Endodermal cell (in vitro differentiated cells): ENCODE measurements around the gene ACAD11. TPM values are rescaled to one million over a fixed set of nuclear protein-coding genes. Genes with fewer than 3 reads are reported as not detected.

ENCODE experiments used
- DNase-seq: peaks from one replicate; pipeline ENCODE4 v3.0.0-alpha.2; 2017
- H3K27ac ChIP-seq: 2 replicates; pipeline ENCODE4 v1.5.1; 2013; ENCODE audit warnings: mild to moderate bottlenecking, low read depth, low read length, moderate library complexity
- H3K27me3 ChIP-seq: 2 replicates; pipeline ENCODE4 v1.6.1; 2013; ENCODE audit warnings: mild to moderate bottlenecking, low read length, moderate library complexity; ENCODE audit not compliant: insufficient read depth, control insufficient read depth, poor library complexity, severe bottlenecking
- H3K36me3 ChIP-seq: 2 replicates; pipeline ENCODE4 v1.7.0; 2013; ENCODE audit warnings: mild to moderate bottlenecking, low read length, moderate library complexity; ENCODE audit not compliant: control insufficient read depth, insufficient read depth
- H3K4me1 ChIP-seq: one replicate; pipeline ENCODE4 v1.7.0; 2013; ENCODE audit warnings: low read length; ENCODE audit not compliant: control insufficient read depth, insufficient read depth
- H3K4me3 ChIP-seq: 2 replicates; pipeline ENCODE4 v1.5.1; 2013; ENCODE audit warnings: mild to moderate bottlenecking, low read length, moderate library complexity
- H3K9ac ChIP-seq: 2 replicates; pipeline ENCODE4 v1.6.1; 2013; ENCODE audit warnings: mild to moderate bottlenecking, low read length, moderate library complexity; ENCODE audit not compliant: poor library complexity, severe bottlenecking; ENCODE audit errors: extremely low read depth
- H3K9me3 ChIP-seq: 2 replicates; pipeline ENCODE4 v1.6.1; 2013; ENCODE audit warnings: mild to moderate bottlenecking, low read length, moderate library complexity; ENCODE audit not compliant: control insufficient read depth
- H3K27ac Mint-ChIP-seq: 2 replicates; pipeline ENCODE4 v1.8.0; 2020; ENCODE audit warnings: mixed read lengths
- H3K27me3 Mint-ChIP-seq: 2 replicates; pipeline ENCODE4 v1.8.0; 2021; ENCODE audit warnings: mild to moderate bottlenecking, mixed read lengths; ENCODE audit not compliant: insufficient read depth
- H3K36me3 Mint-ChIP-seq: 2 replicates; pipeline ENCODE4 v1.8.0; 2020; ENCODE audit warnings: low read depth, mixed read lengths
- H3K4me1 Mint-ChIP-seq: 2 replicates; pipeline ENCODE4 v1.8.0; 2020; ENCODE audit warnings: mixed read lengths
- H3K4me3 Mint-ChIP-seq: 2 replicates; pipeline ENCODE4 v1.8.0; 2020; ENCODE audit warnings: mild to moderate bottlenecking, moderate library complexity, mixed read lengths
- H3K9me3 Mint-ChIP-seq: 2 replicates; pipeline ENCODE4 v1.8.0; 2020; ENCODE audit warnings: mild to moderate bottlenecking, mixed read lengths
- WGBS, 2 experiments: methylation state at CpG; one replicate each; pipeline versions ENCODE4 v1.1.5 to v1.1.7; 2013; ENCODE audit warnings: missing lambda C conversion rate in 2 of 2, mixed read lengths in 1 of 2; ENCODE audit not compliant: insufficient coverage in 1 of 2, insufficient read length in 1 of 2; 5-methylcytosine and 5-hydroxymethylcytosine counted together
- total RNA-seq, 2 donors: library from RNA; stranded (reverse); fragmentation: NEBNext Ultra II Directional in 1 of 2; extraction: Animal tissue kit (Norgen Biotek cat#: 25700) in 1 of 2; gene quantifications; 2 replicates in 1 of 2; 3 replicates in 1 of 2; pipeline ENCODE4 v1.2.1, GENCODE V29; 2021
- TF ChIP-seq, protein P1 (sequence below): fragments of 200-600 bp; sonication (generic); conservative IDR thresholded peaks from 2 replicates; pipeline ENCODE4 v1.5.0; 2021; ENCODE audit warnings: antibody characterized with exemption, mild to moderate bottlenecking

ACAD11 gene
- total RNA-seq, 2 donors from 2014 or later: 21.4 to 22.8 TPM

DNA sequence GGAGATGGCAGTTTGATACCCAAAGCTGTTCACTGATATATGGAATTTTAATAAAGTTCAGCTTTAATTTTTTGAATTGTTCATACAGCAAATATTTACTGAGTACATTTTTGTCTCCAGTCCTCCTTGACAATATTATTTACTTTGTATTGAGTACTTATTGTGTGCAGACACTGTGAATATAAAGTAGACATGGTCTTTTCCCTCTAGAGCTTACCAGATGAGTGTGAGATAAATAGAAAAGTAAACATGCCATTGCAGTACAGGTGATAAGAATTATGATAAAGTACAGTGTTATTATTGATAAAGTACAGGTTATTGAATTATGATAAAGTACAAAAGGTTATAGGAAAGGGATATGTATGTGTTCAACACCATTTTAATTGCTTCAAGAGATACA is 2.6 kb upstream of the ACAD11 start:
- Histone ChIP-seq H3K27me3 (no peaks in the 10 kb centered on the region), H3K36me3 (peaks cover 22% of the 10 kb centered on the region), H3K27ac (no peak overlapping the region), H3K4me3 (peak overlapping the region; percentile 97), H3K4me1 (peaks cover 9% of the 10 kb centered on the region), H3K9me3 (no peaks in the 10 kb centered on the region), H3K9ac (peak overlapping the region; percentile 87)
- Mint-ChIP-seq H3K9me3 (no peaks in the 10 kb centered on the region), H3K36me3 (peaks cover 2% of the 10 kb centered on the region), H3K27ac (no peak overlapping the region), H3K4me1 (peaks cover 23% of the 10 kb centered on the region), H3K4me3 (peak overlapping the region; percentile 20), H3K27me3 (no peaks in the 10 kb centered on the region)
- no peak for DNase-seq
- TF ChIP-seq, protein P1, sequence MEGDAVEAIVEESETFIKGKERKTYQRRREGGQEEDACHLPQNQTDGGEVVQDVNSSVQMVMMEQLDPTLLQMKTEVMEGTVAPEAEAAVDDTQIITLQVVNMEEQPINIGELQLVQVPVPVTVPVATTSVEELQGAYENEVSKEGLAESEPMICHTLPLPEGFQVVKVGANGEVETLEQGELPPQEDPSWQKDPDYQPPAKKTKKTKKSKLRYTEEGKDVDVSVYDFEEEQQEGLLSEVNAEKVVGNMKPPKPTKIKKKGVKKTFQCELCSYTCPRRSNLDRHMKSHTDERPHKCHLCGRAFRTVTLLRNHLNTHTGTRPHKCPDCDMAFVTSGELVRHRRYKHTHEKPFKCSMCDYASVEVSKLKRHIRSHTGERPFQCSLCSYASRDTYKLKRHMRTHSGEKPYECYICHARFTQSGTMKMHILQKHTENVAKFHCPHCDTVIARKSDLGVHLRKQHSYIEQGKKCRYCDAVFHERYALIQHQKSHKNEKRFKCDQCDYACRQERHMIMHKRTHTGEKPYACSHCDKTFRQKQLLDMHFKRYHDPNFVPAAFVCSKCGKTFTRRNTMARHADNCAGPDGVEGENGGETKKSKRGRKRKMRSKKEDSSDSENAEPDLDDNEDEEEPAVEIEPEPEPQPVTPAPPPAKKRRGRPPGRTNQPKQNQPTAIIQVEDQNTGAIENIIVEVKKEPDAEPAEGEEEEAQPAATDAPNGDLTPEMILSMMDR: no peak

DNA sequence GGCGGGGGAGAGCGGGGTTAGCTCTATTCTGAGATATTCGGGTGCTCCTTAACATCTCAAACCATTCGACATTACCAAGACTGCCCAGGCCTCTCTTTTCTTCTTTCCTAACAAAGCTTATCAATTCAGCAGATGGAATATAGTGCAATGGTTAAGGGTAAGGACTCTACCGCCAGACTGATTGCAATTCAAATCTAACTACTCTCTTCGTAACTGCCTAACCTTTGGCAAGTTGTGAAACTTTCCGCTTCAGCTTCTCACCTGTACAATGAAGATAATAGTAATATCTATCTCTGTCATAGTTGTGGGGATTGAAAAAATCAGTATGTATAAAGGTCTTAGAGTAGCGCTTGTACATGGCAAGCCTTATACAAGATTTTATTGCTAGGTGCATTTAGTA is 1.5 kb upstream of the ACAD11 start:
- H3K9me3 ChIP-seq: no peaks in the 10 kb centered on the region
- H3K27ac ChIP-seq: no peak overlapping the region
- H3K36me3 Mint-ChIP-seq: no peaks in the 10 kb centered on the region
- H3K36me3 ChIP-seq: peaks cover 11% of the 10 kb centered on the region
- 27% methylated on average over 8 of the region's 8 CpGs; no CpG with 5 or more reads in 1 of the 2 experiments for WGBS, 2 experiments
- peak overlapping the region; percentile 87 for H3K9ac ChIP-seq
- peaks cover 9% of the 10 kb centered on the region for H3K4me1 ChIP-seq
- H3K27me3 ChIP-seq: no peaks in the 10 kb centered on the region
- peak overlapping the region; percentile 95 for H3K4me3 Mint-ChIP-seq
- H3K27ac Mint-ChIP-seq: peak overlapping the region; percentile 94
- H3K4me1 Mint-ChIP-seq: peaks cover 23% of the 10 kb centered on the region
- H3K4me3 ChIP-seq: peak overlapping the region; percentile 97
- no peaks in the 10 kb centered on the region for H3K9me3 Mint-ChIP-seq
- H3K27me3 Mint-ChIP-seq: no peaks in the 10 kb centered on the region
- TF ChIP-seq, protein P1: no peak
- DNase-seq: no peak

DNA sequence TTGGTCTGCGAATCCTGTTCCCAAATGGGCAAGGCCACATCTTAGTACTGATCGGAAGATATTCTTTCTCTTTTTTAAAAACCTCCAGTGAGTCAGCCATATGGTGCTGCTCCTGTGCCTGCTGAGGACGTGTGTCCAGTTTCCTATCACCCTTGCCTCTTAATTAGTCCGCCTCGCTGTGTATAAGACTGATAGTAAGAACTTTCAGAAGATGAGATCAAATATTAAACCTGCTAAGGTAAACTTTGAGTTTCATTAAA is 1.1 kb upstream of the ACAD11 start:
- Mint-ChIP-seq H3K27ac (peak overlapping the region; percentile 94), H3K4me1 (peaks cover 23% of the 10 kb centered on the region), H3K36me3 (no peaks in the 10 kb centered on the region), H3K4me3 (peak overlapping the region; percentile 95), H3K9me3 (no peaks in the 10 kb centered on the region), H3K27me3 (no peaks in the 10 kb centered on the region)
- no peak for DNase-seq
- peaks cover 9% of the 10 kb centered on the region for H3K4me1 ChIP-seq
- H3K27ac ChIP-seq: no peak overlapping the region
- H3K27me3 ChIP-seq: no peaks in the 10 kb centered on the region
- peak overlapping the region; percentile 87 for H3K9ac ChIP-seq
- 0 to 3% methylated on average over 2 to 5 of the region's 5 CpGs for WGBS, 2 experiments
- H3K4me3 ChIP-seq: peak overlapping the region; percentile 97
- TF ChIP-seq, protein P1: no peak
- no peaks in the 10 kb centered on the region for H3K9me3 ChIP-seq
- H3K36me3 ChIP-seq: peaks cover 7% of the 10 kb centered on the region
